Upper lobe of right lung (tissue), 1 donor: Measurements from ENCODE around the gene SLC22A2. TPM values are rescaled to one million over a fixed set of nuclear protein-coding genes. Genes with fewer than 3 reads are reported as not detected.
"Not testable (repeated sequence)": the region's sequence is repeated elsewhere in the genome, so short reads cannot be mapped to it uniquely, and the experiment has no call there.

Experiments used
- ATAC-seq: fragments of 200-7000 bp; cut with Tn5 transposase; one replicate; pipeline ENCODE4 v1.9.1; 2020; ENCODE audit warnings: mild to moderate bottlenecking, moderate library complexity
- DNase-seq: peaks from one replicate; pipeline ENCODE4 v3.0.0-alpha.2; 2020
- H3K27ac ChIP-seq: fragments of 200-600 bp; one replicate; pipeline ENCODE4 v1.8.0; 2022
- H3K27me3 ChIP-seq: fragments of 200-600 bp; one replicate; pipeline ENCODE4 v1.8.0; 2022; ENCODE audit warnings: mild to moderate bottlenecking
- H3K36me3 ChIP-seq: fragments of 200-600 bp; one replicate; pipeline ENCODE4 v1.8.0; 2022
- H3K4me1 ChIP-seq: fragments of 200-600 bp; one replicate; pipeline ENCODE4 v1.8.0; 2022
- H3K4me3 ChIP-seq: fragments of 200-600 bp; one replicate; pipeline ENCODE4 v1.8.0; 2022; ENCODE audit warnings: mild to moderate bottlenecking
- H3K9me3 ChIP-seq: fragments of 200-600 bp; one replicate; pipeline ENCODE4 v1.8.0; 2022
- intact Hi-C: fragments of 100-400 bp; cut with DNase I; formaldehyde crosslinking; loops from one replicate; pipeline ENCODE4 v1.11.0; 2022
- total RNA-seq: library from RNA; stranded (reverse); fragmentation: NEBNext Ultra II Directional; extraction: Animal tissue kit (Norgen Biotek cat#: 25700); gene quantifications from one replicate; pipeline ENCODE4 v1.2.1, GENCODE V29; 2021
- TF ChIP-seq, protein P1 (sequence below): fragments of 200-600 bp; IDR thresholded peaks from one replicate; pipeline ENCODE4 v1.8.0; 2022; ENCODE audit warnings: antibody characterized with exemption
- donor health status: DM: no; HTN: yes; CAD: no; lungs with severe emphysema.

SLC22A2 gene
- total RNA-seq, 1 donor from 2014 or later, result not detected

DNA sequence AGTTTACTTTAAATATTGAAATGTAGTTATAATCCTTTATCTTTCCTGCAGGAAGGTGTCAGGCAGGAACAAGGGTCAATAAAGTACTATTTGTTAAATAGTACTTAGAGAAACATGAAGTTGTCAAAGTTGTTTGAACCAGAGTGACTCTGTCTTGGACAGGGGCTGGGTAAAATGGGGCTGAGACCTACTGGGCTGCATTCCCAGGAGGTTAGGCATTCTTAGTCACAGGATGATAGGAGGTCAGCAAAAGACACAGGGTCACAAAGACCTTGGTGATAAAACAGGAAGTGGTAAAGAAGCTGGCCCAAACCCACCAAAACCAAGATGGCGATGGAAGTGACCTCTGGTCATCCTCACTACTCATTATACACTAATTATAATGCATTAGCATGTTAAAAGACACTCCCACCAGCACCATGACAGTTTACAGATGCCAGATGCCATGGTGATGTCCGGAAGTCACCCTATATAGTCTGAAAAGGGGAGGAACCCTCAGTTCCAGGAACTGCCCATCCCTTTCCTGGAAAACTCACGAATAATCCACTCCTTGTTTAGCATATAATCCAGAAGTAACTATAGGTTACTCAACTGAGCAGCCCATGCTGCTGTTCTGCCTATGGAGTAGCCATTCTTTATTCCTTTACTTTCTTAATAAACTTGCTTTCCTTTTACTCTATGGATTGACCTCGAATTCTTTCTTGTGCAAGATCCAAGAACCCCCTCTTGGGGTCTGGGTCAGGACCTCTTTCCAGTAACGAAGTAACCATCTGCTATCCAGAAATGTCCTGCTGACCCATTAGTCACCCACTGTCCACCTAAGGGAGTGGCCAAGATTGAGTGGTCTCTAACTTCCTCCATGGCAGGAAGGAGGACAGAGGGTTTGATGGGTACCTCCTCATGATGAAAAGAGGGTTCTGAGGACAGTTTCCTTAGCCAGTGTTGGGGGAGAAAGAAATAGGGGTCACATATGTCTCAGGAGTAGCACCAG lies 19.6 kb downstream of the SLC22A2 start:
- intact Hi-C loops, result no loop called here
- ATAC-seq, result no peak

DNA sequence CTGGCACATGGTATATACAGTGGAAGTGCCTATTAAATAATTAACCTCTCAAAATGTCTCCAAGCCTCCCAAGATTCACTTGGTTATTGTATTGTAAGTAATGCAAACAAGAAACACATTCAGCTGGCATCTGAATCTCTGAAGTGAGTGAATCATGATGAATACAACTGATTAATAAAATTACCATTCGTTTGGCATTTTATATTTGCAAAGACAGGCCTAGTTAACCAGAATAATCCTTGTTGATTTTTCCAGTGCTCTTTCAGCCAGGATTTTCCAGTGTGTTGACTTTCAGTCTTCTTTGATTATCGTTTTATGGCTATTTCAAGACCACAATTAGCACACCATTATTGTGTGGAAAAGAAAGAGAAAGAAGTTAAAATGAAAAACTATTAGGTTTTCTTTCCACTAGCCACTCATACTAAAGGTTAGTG lies 20.3 kb downstream of the SLC22A2 start:
- intact Hi-C loops, result no loop called here
- no peak overlapping the region for H3K4me3 ChIP-seq
- no peak for ATAC-seq
- H3K36me3 ChIP-seq, result no peaks in the 10 kb centered on the region
- H3K27ac ChIP-seq, result no peak overlapping the region
- H3K9me3 ChIP-seq, result no peaks in the 10 kb centered on the region
- TF ChIP-seq, protein P1, sequence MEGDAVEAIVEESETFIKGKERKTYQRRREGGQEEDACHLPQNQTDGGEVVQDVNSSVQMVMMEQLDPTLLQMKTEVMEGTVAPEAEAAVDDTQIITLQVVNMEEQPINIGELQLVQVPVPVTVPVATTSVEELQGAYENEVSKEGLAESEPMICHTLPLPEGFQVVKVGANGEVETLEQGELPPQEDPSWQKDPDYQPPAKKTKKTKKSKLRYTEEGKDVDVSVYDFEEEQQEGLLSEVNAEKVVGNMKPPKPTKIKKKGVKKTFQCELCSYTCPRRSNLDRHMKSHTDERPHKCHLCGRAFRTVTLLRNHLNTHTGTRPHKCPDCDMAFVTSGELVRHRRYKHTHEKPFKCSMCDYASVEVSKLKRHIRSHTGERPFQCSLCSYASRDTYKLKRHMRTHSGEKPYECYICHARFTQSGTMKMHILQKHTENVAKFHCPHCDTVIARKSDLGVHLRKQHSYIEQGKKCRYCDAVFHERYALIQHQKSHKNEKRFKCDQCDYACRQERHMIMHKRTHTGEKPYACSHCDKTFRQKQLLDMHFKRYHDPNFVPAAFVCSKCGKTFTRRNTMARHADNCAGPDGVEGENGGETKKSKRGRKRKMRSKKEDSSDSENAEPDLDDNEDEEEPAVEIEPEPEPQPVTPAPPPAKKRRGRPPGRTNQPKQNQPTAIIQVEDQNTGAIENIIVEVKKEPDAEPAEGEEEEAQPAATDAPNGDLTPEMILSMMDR, result no peak
- no peaks in the 10 kb centered on the region for H3K27me3 ChIP-seq
- no peak for DNase-seq
- H3K4me1 ChIP-seq, result no peaks in the 10 kb centered on the region

More for the DNA sequence above, 19.6 kb downstream of the SLC22A2 start:
- Histone ChIP-seq H3K4me1 (no peaks in the 10 kb centered on the region), H3K9me3 (no peaks in the 10 kb centered on the region), H3K36me3 (no peaks in the 10 kb centered on the region), H3K27me3 (no peaks in the 10 kb centered on the region), H3K27ac (no peak overlapping the region), H3K4me3 (no peak overlapping the region)
- DNase-seq, result no peak
- TF ChIP-seq, protein P1, result no peak

DNA sequence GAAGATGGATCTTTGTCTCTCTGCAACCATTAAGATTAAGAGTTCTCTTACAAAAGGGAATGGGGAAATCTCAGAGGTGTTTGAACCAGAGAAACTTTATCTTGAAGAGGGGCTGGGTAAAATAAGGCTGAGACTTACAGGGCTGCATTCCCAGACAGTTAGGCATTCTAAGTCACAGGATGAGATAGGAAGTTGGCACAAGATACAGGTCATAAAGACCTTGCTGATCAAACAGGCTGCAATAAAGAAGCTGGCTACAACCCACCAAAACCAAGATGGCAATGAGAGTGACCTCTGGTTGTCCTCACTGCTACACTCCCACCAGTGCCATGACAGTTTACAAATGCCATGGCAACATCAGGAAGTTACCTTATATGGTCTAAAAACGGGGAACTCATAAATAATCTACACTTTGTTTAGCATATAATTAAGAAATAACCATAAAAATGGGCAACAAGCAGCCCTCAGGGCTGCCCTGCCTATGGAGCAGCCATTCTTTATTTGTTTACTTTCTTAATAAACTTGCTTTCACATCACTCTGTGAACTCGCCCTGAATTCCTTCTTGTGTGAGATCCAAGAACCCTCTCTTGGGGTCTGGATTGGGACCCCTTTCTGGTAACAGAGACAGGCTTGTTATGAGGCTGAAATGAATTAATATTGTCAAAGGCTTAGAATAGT lies 20.9 kb downstream of the SLC22A2 start:
- H3K36me3 ChIP-seq, H3K27me3 ChIP-seq, H3K4me1 ChIP-seq, ATAC-seq, intact Hi-C loops, H3K9me3 ChIP-seq, H3K27ac ChIP-seq, DNase-seq, H3K4me3 ChIP-seq: not testable (repeated sequence)

DNA sequence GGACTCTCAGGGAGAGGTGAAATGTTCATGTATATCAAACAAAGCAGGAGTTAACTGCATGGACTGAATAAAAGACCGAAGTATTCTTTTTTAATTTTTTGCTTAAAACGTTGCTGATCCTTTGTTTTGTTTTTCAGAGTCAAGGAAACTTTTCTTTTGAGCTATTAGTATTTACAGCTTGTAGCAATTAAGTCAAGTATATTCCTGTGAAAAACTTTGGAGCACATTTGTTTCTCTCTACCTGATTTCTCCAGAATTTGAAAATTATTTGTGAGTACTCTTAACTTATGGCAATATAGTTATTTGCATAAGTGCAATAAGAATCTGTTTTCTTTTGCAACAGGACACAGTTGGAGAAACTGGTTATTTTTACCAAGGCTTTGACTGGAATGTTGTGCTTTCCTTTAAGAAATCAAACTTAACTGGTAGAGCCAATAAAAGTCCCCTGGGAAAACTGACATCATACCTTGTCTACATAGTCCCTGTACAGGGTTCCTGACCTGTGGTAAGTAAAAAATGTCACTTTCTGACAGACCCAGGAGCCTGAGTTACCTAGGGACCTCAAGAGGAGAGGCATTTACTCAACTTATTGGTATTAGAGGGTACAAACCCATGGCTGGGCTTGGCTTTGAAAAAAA lies 22.3 kb downstream of the SLC22A2 start:
- H3K9me3 ChIP-seq, H3K4me3 ChIP-seq, H3K27ac ChIP-seq, H3K27me3 ChIP-seq, DNase-seq, H3K36me3 ChIP-seq, H3K4me1 ChIP-seq, intact Hi-C loops, ATAC-seq: not testable (repeated sequence)

DNA sequence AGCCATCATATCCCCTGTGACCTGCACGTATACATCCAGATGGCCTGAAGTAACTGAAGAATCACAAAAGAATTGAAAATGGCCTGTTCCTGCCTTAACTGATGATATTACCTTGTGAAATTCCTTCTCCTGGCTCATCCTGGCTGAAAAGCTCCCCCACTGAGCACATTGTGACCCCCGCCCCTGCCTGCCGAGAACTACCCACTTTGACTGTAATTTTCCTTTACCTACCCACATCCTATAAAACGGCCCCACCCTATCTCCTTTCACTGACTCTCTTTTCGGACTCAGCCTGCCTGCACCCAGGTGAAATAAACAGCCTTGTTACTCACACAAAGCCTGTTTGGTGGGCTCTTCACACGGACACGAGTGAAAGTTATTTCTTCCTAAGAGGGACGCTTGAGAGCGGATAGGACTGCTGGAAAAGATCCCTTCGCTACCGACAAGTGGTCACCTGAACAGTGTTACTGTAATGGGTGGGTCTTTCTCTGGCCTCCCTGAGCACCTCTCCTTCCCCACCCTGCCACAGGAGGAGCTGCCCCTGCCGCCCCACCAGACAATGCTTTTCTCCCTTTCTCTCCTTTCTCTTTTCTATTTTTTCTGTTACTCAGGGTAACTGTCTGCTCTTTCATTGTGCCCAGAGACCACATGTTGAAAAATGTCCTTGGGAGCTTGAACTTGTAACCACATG lies 24.5 kb downstream of the SLC22A2 start:
- DNase-seq, H3K27ac ChIP-seq, H3K4me1 ChIP-seq, H3K27me3 ChIP-seq, H3K9me3 ChIP-seq, intact Hi-C loops, H3K4me3 ChIP-seq, ATAC-seq, H3K36me3 ChIP-seq: not testable (repeated sequence)

DNA sequence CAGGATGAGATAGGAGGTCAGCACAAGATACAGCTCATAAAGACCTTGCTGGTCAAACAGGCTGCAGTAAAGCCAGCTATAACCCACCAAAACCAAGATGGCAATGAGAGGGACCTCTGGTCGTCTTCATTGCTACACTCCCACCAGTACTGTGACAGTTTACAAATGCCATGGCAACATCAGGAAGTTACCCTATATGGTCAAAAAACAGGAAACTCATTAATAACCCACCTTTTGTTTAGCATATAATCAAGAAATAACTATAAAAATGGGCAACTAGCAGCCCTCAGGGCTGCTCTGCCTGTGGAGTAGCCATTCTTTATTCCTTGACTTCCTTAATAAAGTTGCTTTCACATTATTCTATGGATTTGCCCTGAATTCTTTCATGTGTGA lies 30.9 kb downstream of the SLC22A2 start:
- TF ChIP-seq, protein P1, result no peak
- DNase-seq, result no peak
- Histone ChIP-seq H3K27ac (no peak overlapping the region), H3K4me3 (no peak overlapping the region), H3K27me3 (no peaks in the 10 kb centered on the region), H3K4me1 (no peaks in the 10 kb centered on the region), H3K36me3 (no peaks in the 10 kb centered on the region), H3K9me3 (no peaks in the 10 kb centered on the region)
- ATAC-seq, result no peak
- intact Hi-C loops, result no loop called here
